ENCODE measurements around the gene CEP63.

GRCh38 chr3:134605556-134605955, 119.7 kb downstream of the CEP63 start:
- TF ChIP-seq CTCF (IDR thresholded peaks at IDR 0.05) (no peak), POLR2A (IDR thresholded peaks at IDR 0.05) (no peak)
